Heart left ventricle (tissue), 13 donors: ENCODE measurements around the gene RPIA.
"Not testable (repeated sequence)": the region's sequence is repeated elsewhere in the genome, so short reads cannot be mapped to it uniquely, and the experiment has no call there.

ENCODE experiments used
- POLR2A ChIP-seq, 2 donors: fragments of 450-650 bp; IDR thresholded peaks; one replicate each; pipeline ENCODE4 v1.6.1; 2017; ENCODE audit warnings: antibody characterized with exemption in 2 of 2, mild to moderate bottlenecking in 2 of 2, moderate library complexity in 2 of 2
- TF ChIP-seq, protein P1 (sequence below), 12 donors: fragments of 200-600 bp; sonication (generic) in 4 of 12; IDR thresholded peaks; one replicate each; pipeline versions ENCODE4 v1.5.0 to v1.8.0; 2018 to 2022; ENCODE audit warnings: antibody characterized with exemption in 12 of 12, mild to moderate bottlenecking in 5 of 12
- donor health status: ischemic (EF 13 %, LVEDD 7.1; RV severe dilation, severe dysfunction).
- donor health status: DM: no; HTN: yes; CAD: no.
- donor health status: DM: no; HTN: no; CAD: no.
- donor health status: ischemic (EF 25% LVEDD 6.9; RV normal size, moderate dysfunction).
- donor health status: ischemic (EF 25% LVEDD 5.7; RV mildly dilated, moderate dysfunction).
- donor health status: ischemic (EF 35%, LVEDD 5.7; RV mildly dilated, moderate dysfunction).
- donor health status: nonischemic (EF 11% LVEDD 7.7; RV severe dilation, severe dysfunction).
- donor health status: DM: yes; HTN: yes; CAD: no.
- donor health status: PGD.
- donor health status: ischemic (EF 29% LVEDD 5.4; RV normal size, mild dysfunction).
- donor health status: nonischemic (EF 23%, LVEDD 6.1; RV moderate dilation, normal function).

DNA sequence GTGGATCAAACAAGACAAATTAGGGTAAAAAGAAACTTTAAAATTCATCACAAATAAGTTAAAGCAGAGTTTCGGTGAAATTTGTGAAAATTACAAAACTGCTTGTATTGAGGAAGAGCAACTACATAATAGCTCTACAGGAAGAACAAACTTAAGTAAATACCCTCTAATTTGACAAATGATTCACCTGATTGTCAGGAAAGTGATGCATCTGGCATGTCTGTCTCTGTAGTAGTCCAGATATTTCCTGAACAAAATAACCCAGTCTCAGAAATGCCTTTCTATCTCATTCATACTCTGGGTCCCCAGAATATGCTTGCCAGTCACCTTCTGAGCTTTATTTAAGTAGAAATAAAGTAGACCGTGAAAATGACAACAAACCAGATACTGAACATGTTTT lies 104.5 kb downstream of the RPIA start:
- TF ChIP-seq, protein P1, sequence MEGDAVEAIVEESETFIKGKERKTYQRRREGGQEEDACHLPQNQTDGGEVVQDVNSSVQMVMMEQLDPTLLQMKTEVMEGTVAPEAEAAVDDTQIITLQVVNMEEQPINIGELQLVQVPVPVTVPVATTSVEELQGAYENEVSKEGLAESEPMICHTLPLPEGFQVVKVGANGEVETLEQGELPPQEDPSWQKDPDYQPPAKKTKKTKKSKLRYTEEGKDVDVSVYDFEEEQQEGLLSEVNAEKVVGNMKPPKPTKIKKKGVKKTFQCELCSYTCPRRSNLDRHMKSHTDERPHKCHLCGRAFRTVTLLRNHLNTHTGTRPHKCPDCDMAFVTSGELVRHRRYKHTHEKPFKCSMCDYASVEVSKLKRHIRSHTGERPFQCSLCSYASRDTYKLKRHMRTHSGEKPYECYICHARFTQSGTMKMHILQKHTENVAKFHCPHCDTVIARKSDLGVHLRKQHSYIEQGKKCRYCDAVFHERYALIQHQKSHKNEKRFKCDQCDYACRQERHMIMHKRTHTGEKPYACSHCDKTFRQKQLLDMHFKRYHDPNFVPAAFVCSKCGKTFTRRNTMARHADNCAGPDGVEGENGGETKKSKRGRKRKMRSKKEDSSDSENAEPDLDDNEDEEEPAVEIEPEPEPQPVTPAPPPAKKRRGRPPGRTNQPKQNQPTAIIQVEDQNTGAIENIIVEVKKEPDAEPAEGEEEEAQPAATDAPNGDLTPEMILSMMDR (IDR thresholded peaks at IDR 0.05) = not testable (repeated sequence)
- not testable (repeated sequence) for TF ChIP-seq POLR2A (IDR thresholded peaks at IDR 0.05)
